Activated B cell treated with CpG ODN at 0.5 μM for 24 hours (primary cell): Measurements from ENCODE around the gene OGFOD1. TPM values are rescaled to one million over a fixed set of nuclear protein-coding genes. Genes with fewer than 3 reads are reported as not detected.
A peak's percentile ranks its signal among the peaks of the same experiment; 100 is the strongest.

Source experiments
- ATAC-seq: fragments of 200-7000 bp; cut with Tn5 transposase; one replicate; pipeline ENCODE4 v1.10.0; 2021; ENCODE audit warnings: low read depth, mild to moderate bottlenecking, moderate library complexity
- CTCF ChIA-PET: fragments of 350-600 bp; sonication (Branson Sonifier 250); formaldehyde crosslinking; loops from one replicate; lab custom pipeline; 2021; ENCODE audit warnings: antibody characterized with exemption; lab: Charles Lee
- POLR2A ChIA-PET: fragments of 350-600 bp; sonication (Branson Sonifier 250); formaldehyde crosslinking; loops from one replicate; lab custom pipeline; 2021; ENCODE audit warnings: antibody characterized with exemption; lab: Charles Lee
- DNase-seq: peaks from one replicate; pipeline ENCODE4 v3.0.0; 2022
- H3K27ac Mint-ChIP-seq: one replicate; pipeline ENCODE4 v1.8.0; 2020; ENCODE audit warnings: mixed read lengths
- H3K27me3 Mint-ChIP-seq: one replicate; pipeline ENCODE4 v1.8.0; 2021; ENCODE audit warnings: mixed read lengths
- H3K36me3 Mint-ChIP-seq: one replicate; pipeline ENCODE4 v1.8.0; 2021; ENCODE audit warnings: low read depth, mixed read lengths
- H3K4me1 Mint-ChIP-seq: one replicate; pipeline ENCODE4 v1.8.0; 2021; ENCODE audit warnings: mixed read lengths
- H3K4me3 Mint-ChIP-seq: one replicate; pipeline ENCODE4 v1.8.0; 2020; ENCODE audit warnings: mild to moderate bottlenecking, mixed read lengths
- H3K9me3 Mint-ChIP-seq: one replicate; pipeline ENCODE4 v1.8.0; 2020; ENCODE audit warnings: mixed read lengths
- intact Hi-C: fragments of 100-400 bp; cut with micrococcal nuclease; formaldehyde crosslinking; loops from one replicate; pipeline ENCODE4 v1.15.1; 2024
- total RNA-seq: library from RNA; stranded (reverse); gene quantifications from 2 replicates; pipeline ENCODE4 v1.2.3, GENCODE V29; 2022
- TF ChIP-seq, protein P1 (sequence below): fragments of 200-600 bp; IDR thresholded peaks from one replicate; pipeline ENCODE4 v1.8.0; 2022; ENCODE audit warnings: antibody characterized with exemption, mild to moderate bottlenecking

Gene OGFOD1
- total RNA-seq, 1 donor from 2014 or later: 51.8 TPM

DNA sequence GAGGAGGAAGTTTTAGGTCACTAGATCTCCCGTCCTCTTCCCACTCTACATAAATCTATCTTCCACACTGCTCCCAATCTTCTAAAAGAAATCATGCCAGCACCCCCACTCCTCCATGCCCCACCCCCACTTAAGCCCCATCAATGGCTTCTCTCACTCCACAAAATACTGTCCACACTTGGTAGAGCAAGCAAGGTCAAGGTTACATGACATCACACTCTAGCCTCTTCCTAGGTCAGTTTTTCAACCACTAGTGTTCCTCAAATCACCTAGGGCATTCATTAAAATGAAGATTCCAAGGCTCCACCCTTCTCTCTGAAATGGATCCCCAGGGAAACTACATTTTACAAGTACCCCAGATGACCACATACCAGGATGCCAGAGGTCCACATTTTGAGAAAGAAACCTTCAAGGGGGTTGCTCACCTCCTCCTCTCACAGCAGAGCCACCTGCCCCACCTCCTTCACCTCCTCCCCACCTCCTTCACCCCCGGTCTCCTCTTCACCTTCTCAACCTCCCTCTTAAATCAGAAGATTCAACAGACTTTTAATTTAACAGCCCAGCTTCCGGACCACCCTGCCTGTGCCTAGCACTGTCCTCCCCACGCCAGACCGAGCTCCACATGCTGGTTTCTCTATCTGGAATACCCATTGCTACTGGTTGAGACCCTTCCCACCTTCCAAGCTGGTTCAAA lies 29.2 kb upstream of the OGFOD1 start:
- peak overlapping the region; percentile 95 for H3K27ac Mint-ChIP-seq
- peak overlapping the region; percentile 96 for H3K4me3 Mint-ChIP-seq
- ATAC-seq (no peak), DNase-seq (no peak)
- peaks cover 71% of the 10 kb centered on the region for H3K4me1 Mint-ChIP-seq
- H3K27me3 Mint-ChIP-seq: no peaks in the 10 kb centered on the region
- TF ChIP-seq, protein P1, sequence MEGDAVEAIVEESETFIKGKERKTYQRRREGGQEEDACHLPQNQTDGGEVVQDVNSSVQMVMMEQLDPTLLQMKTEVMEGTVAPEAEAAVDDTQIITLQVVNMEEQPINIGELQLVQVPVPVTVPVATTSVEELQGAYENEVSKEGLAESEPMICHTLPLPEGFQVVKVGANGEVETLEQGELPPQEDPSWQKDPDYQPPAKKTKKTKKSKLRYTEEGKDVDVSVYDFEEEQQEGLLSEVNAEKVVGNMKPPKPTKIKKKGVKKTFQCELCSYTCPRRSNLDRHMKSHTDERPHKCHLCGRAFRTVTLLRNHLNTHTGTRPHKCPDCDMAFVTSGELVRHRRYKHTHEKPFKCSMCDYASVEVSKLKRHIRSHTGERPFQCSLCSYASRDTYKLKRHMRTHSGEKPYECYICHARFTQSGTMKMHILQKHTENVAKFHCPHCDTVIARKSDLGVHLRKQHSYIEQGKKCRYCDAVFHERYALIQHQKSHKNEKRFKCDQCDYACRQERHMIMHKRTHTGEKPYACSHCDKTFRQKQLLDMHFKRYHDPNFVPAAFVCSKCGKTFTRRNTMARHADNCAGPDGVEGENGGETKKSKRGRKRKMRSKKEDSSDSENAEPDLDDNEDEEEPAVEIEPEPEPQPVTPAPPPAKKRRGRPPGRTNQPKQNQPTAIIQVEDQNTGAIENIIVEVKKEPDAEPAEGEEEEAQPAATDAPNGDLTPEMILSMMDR: no peak
- H3K36me3 Mint-ChIP-seq: peaks cover 13% of the 10 kb centered on the region
- no peaks in the 10 kb centered on the region for H3K9me3 Mint-ChIP-seq
- ChIA-PET CTCF (no interaction called here), POLR2A (interaction anchor here (1.4 to 2.0 kb wide), 2 partner anchors 21 to 29 kb away, joined by 3 to 6 read pairs; partner anchors contain the start of genes NUDT21 and OGFOD1)
- intact Hi-C loops: loop anchor here (2.0 to 10.0 kb wide), 5 partner anchors 227 to 1313 kb away; partner anchors contain the start of genes CCDC102A, GNAO1, HERPUD1 and KATNB1

DNA sequence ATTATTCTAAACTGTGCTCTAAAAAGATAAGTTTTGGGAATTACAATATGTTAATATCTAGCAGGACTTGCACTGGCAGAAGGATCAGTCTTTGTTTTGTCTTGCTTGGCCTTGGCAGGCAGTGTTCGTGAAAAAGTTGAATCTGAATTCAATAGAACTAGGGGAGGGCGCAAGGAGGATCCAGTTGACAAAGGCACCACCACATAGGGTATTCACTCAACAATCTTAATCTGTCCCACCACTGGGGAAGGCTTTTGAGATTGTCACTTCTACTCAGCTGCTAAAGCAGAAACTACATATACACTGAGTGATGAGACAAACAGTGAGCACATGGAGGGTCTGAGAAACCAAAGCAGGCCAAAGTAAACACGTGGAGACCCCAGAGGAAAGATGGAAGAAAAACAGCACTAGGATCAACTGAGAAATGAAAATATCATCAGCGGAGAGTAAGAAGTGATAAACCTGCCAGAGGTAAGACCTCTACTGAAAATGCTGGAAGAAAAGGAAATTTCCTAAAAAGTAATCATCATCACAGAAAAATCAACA lies 28.4 kb upstream of the OGFOD1 start:
- POLR2A ChIA-PET: interaction anchor here (0.5 to 2.4 kb wide), 3 partner anchors 9 to 738 kb away, joined by 4 to 8 read pairs (median 4); partner anchors contain the start of genes NUDT21 and OGFOD1
- Mint-ChIP-seq H3K27ac (peak overlapping the region; percentile 95), H3K9me3 (no peaks in the 10 kb centered on the region), H3K36me3 (peaks cover 11% of the 10 kb centered on the region), H3K4me1 (peaks cover 64% of the 10 kb centered on the region), H3K27me3 (no peaks in the 10 kb centered on the region), H3K4me3 (peak overlapping the region; percentile 96)
- DNase-seq (no peak), ATAC-seq (no peak)
- TF ChIP-seq, protein P1: no peak
- CTCF ChIA-PET: no interaction called here
- intact Hi-C loops: loop anchor here (2.0 to 10.0 kb wide), 5 partner anchors 228 to 1312 kb away; partner anchors contain the start of genes CCDC102A, GNAO1, HERPUD1 and KATNB1

DNA sequence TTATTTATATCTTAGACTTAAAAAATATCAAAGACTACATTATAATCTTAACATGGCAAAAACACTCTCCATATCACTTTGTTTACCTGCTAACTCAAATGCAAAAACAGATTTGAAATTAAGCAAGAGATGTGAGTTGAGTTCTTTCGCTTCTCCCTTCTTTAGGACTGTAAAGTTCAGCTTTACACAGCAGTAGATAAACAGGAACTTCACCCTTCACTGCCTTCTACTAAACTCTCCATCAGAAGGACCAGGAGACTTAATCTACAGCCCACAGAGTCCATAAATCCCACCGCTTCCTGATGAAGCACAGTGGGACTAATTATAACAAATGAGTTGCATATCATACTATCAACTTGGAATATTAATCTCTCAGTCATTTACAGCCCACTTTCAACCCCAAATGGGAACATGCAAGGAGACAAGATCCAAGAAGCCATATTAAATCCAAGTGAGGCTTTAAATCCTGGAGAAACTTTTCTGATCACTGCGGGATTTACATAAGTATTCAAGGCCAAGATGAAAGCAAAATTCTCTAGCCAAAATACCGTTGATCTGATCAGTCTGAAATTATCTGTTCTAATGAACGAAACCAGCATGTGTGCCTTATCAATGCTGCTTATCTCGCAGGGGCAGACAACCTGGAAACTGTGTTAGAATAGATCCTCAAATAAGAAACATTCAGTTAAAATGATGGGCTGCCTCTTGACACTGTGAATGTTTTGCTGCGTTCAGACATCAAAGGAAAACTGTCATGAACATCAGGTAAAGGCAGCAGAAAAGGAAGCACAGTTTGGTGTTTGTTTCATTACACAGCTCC lies 27.6 kb upstream of the OGFOD1 start:
- ChIA-PET POLR2A (interaction anchor here (0.6 to 2.4 kb wide), 4 partner anchors 10 to 371 kb away, joined by 3 to 8 read pairs (median 4); partner anchors contain the start of genes NUDT21 and OGFOD1), CTCF (no interaction called here)
- no peak for DNase-seq
- no peaks in the 10 kb centered on the region for H3K27me3 Mint-ChIP-seq
- peaks cover 9% of the 10 kb centered on the region for H3K36me3 Mint-ChIP-seq
- no peaks in the 10 kb centered on the region for H3K9me3 Mint-ChIP-seq
- peak; percentile 35 for ATAC-seq
- peaks cover 58% of the 10 kb centered on the region for H3K4me1 Mint-ChIP-seq
- peak overlapping the region; percentile 96 for H3K4me3 Mint-ChIP-seq
- peak overlapping the region; percentile 95 for H3K27ac Mint-ChIP-seq
- intact Hi-C loops: loop anchor here (1.0 to 10.0 kb wide), 8 partner anchors 17 to 1311 kb away; partner anchors contain the start of genes CCDC102A, GNAO1, HERPUD1 and KATNB1
- TF ChIP-seq, protein P1: no peak

DNA sequence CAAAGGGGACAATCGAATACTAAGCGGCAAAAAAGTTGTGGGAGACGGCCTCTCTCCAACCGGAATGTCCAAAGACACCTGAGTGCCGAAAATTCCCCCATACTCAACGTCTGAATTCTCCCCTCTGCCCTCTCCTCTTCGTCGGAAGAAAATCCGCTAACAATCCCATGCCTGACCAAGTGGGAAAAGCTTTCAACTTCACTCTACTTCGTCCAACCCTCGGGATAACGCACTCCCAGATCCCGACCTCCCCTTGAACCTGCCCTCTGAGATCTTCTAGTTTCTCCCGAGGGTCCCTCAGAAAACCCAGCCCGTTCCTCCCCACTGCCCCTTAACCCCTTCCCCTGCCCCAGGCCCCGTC lies 27.0 kb upstream of the OGFOD1 start:
- TF ChIP-seq, protein P1: no peak
- Mint-ChIP-seq H3K27ac (peak overlapping the region; percentile 95), H3K36me3 (peaks cover 10% of the 10 kb centered on the region), H3K9me3 (no peaks in the 10 kb centered on the region), H3K4me3 (peak overlapping the region; percentile 96), H3K27me3 (no peaks in the 10 kb centered on the region), H3K4me1 (peaks cover 53% of the 10 kb centered on the region)
- DNase-seq (no peak), ATAC-seq (no peak)
- ChIA-PET POLR2A (interaction anchor here (1.3 to 2.4 kb wide), 3 partner anchors 10 to 27 kb away, joined by 4 to 8 read pairs (median 5); partner anchors contain the start of genes NUDT21 and OGFOD1), CTCF (no interaction called here)
- intact Hi-C loops: loop anchor here (1.0 to 10.0 kb wide), 7 partner anchors 18 to 1310 kb away; partner anchors contain the start of genes GNAO1, HERPUD1, KATNB1 and MT2A
